DMS114 treated with DMSO at 0.1 percent for 48 hours (cell line): Measurements from ENCODE around the gene CLASP2.

Experiments
- DNase-seq: peaks from one replicate; lab custom pipeline; 2025; ENCODE audit not compliant: unreplicated experiment; lab: John Stamatoyannopoulos, UW

CLASP2 gene

DNA sequence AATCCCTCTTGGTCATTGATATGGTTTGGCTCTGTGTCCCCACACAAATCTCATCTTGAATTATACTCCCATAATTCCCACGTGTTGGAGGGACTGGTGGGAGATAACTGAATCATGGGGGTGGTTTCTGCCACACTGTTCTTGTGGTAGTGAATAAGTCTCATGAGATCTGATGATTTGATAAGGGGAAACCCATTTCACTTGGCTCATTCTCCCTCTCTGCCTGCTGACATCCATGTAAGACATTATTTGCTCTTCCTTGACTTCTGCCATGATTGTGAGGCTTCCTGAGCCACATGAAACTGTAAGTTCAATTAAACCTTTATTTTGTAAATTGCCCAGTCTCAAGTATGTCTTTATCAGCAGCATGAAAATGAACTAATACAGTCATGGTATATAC lies 171.0 kb downstream of the CLASP2 start:
- no peak for DNase-seq

DNA sequence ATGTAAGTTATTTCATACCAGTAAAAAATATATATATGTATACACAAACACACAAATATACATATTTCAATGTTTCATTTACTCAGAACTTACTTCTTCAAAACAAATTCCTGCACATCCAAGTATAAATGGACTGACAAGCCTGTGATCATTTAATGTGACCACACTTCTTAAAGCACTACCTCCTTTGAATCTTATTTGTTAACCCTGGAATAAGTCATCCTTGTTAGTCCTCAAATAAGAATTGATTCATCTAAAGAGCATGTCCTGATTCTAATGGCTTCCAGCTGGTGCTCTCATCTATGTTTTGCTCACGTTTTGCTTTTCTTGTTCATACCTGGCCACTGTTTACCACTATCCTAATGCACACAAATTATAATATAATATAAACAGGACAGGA lies 173.9 kb downstream of the CLASP2 start:
- no peak for DNase-seq

DNA sequence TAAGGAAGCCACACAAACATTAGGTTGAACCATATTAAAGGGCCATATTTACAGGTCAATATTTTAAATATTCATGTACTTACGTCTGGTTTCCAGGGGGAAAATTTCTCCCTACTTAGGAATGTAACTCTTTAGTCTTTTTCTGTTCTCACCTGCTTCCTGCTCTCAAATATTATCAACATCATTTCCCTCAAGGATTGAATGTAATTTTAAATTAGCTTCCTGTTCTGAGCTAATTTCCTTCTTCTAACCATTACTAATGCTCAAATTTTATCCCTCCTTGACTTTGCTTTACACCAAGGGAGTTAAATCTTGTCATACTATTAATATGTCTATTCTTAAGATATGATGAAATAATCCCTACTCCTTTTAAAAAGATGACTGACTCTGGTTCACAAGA lies 174.5 kb downstream of the CLASP2 start:
- DNase-seq = no peak

GRCh38 chr3:33541918-33542317 lies 176.1 kb downstream of the CLASP2 start:
- no peak for DNase-seq

GRCh38 chr3:33538678-33539339 lies 179.2 kb downstream of the CLASP2 start:
- DNase-seq = no peak

DNA sequence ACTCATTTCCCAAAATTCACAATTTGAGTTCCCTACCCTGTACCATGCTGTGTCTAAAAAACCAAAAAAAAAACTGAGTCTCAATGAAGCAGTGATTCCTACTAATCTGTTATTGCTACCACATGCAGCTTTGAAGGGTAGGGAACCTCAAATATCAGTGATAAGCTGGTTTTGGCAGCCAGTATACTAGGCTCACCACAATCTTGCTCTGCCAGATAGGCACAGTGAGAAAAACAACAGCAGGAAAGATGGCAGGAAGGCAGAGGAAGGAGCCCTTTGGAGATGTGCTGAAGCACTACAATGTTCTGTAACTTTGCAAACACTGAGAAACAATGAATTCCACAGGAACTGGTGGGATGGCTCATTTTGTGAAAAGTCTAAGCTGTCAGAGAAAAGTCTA lies 180.9 kb downstream of the CLASP2 start:
- no peak for DNase-seq

- DNase-seq = no peak
These were observed 191.3 kb downstream of the CLASP2 start for GRCh38 chr3:33526787-33527186.

GRCh38 chr3:33525232-33525631 lies 192.8 kb downstream of the CLASP2 start:
- no peak for DNase-seq

GRCh38 chr3:33523093-33523667 lies 194.9 kb downstream of the CLASP2 start:
- no peak for DNase-seq

- no peak for DNase-seq
These were observed 196.3 kb downstream of the CLASP2 start for GRCh38 chr3:33521736-33522135.

DNA sequence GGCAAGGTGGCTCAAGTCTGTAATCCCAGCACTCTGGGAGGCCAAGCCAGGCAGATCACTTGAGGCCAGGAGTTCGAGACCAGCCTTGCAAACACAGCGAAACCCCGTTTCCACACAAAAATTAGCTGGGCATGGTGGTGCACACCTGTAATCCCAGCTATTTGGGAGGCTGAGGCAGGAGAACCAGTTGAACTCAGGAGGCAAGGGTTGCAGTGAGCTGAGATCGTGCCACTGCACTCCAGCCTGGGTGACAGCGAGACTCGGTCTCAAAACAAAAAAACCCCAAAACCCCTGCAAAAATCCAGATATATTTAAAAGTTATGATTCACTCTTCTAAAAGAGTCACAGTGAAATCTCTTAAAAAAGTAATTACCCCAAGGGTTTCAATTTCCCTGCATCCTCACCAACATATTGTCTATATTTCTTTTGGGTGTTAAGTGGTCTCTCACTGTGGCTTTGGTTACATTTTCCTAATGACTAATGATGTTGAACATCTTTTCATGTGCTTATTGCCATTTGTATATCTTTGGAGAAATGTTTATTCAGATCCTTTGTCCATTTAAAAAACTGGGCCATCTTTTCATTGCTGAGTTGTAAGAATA lies 204.7 kb downstream of the CLASP2 start:
- no peak for DNase-seq

GRCh38 chr3:33505027-33505426 lies 213.0 kb downstream of the CLASP2 start:
- DNase-seq = no peak

GRCh38 chr3:33496449-33496848 lies 221.6 kb downstream of the CLASP2 start:
- DNase-seq = no peak

DNA sequence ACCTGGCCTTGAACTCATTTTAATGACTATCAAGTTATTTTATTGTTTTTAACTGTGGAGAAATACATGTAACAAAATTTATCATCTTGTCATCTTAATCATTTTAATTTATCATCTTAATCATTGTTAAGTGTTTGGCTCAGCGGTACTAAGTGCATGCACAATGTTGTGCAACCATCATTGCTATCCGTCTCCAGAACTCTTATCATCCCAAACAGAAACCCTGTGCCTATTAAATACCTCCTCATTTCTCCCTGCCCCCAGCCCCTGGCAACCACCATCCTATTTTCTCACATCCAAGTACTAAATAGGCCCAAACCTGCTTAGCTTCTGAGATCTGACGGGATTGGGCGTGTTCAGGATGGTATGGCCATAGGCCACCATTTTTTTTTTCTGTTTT lies 226.3 kb downstream of the CLASP2 start:
- DNase-seq = no peak

GRCh38 chr3:33490641-33491241 lies 227.3 kb downstream of the CLASP2 start:
- DNase-seq = no peak

- no peak for DNase-seq
These were observed 229.4 kb downstream of the CLASP2 start for GRCh38 chr3:33488683-33489082.

DNA sequence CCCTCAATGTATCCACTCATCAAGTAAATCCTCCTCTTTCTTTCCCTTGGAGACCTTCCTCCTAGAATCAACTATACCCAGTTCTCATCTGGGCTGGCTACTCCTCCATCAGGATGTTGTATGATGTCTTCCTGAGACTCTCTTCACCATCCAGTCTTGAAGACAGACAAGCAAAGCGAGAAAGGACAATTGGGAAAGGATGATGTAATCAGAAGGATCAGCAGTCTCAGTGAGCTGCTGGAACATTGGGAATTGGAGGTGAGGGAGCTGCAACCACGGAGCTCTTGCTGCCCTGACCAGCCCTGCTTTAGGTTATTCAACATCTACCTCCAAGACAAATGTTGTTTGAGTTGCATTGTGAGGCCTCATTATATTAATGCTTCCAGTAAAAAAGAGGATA lies 229.8 kb downstream of the CLASP2 start:
- no peak for DNase-seq

- DNase-seq = no peak
These were observed 235.9 kb downstream of the CLASP2 start for GRCh38 chr3:33482111-33482521.

DNA sequence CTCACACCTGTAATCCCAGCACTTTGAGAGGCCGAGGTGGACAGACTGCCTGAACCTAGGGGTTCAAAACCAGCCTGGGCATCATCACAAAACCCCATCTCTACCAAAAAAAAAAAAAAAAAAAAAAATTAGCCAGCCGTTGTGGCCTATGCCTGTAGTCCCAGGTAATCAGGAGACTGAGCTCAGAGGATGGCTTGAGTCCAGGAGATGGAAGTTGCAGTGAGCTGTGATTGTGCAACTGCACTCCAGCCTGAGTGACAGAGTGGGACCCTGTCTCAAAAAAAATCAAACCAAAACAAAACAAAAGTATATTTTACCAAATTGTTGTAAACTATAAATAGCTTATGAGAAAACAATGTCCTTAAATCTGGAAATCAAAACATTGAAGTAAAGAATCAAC lies 243.2 kb downstream of the CLASP2 start:
- no peak for DNase-seq

DNA sequence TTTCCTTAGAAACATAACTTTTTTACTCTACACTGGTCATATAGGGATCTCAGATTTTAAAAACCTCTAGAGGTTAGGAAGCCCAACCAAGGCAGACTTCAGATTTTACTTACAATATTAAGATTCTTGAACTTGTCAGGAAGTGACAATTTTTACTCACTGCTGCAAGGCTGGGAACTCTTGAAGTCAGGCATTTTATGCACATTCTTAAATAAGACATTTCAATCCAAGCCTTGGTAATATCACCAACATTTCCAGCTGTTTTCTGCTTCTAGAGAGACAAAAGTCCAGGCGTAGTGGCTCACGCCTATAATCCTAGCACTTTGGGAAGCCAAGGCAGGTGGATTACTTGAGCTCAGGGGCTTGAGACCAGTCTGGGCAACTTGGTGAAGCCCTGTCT lies 244.2 kb downstream of the CLASP2 start:
- DNase-seq = no peak

- no peak for DNase-seq
These were observed 250.3 kb downstream of the CLASP2 start for GRCh38 chr3:33467786-33468185.

- DNase-seq = no peak
These were observed 257.0 kb downstream of the CLASP2 start for GRCh38 chr3:33461097-33461496.
